GM19372 (cell line): ENCODE results near the gene MRGPRG.
"Not testable (repeated sequence)": the region's sequence is repeated elsewhere in the genome, so short reads cannot be mapped to it uniquely, and the experiment has no call there.

Experiments used
- ATAC-seq: cut with Tn5 transposase; IDR thresholded peaks from one replicate; pipeline ENCODE4 v1.9.1; 2021; ENCODE audit warnings: mild to moderate bottlenecking, low read depth, moderate library complexity; ENCODE audit not compliant: unreplicated experiment

Gene MRGPRG

GRCh38 chr11:3181725-3182461 is 36.7 kb downstream of the MRGPRG start:
- ATAC-seq, result no peak

- ATAC-seq, result no peak
Observed at GRCh38 chr11:3180869-3181268, 37.7 kb downstream of the MRGPRG start.

DNA sequence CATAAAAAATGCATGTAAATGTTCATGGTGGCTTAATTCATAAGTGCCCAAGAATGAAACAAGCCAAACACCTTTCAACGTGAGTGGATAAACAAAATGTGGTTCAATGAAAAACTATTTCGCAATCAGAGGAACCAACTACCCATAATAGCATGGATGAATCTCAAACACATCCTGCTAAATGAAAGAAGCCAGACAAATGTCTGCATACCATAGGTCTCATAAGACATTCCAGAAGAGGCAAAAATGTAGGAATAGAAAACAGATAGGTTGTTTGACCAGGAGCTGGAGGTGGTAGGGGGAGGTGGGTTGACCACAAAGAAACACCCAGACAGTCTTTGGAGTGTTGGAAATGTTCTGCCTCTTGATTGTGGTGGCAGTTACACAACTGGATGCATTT is 40.3 kb downstream of the MRGPRG start:
- ATAC-seq, result no peak

GRCh38 chr11:3177931-3178330 is 40.7 kb downstream of the MRGPRG start:
- ATAC-seq, result no peak

DNA sequence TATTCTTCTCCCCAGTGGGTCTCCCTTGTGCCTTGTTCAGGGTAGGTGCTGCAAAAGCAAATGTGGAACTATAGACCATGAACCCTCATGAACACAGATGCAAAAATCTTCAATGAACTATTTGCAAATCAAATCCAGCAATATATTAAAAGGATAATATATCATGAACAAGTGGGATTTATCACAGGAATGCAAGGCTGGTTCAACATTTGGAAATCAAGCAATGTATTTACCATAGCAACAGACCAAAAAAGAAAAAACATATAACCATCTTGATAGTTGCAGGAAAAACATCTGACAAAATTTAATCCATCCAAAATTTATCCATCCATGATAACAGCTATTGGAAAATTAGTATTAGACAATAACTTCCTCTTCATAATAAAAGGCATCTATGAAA is 42.1 kb downstream of the MRGPRG start:
- ATAC-seq, result no peak

GRCh38 chr11:3175194-3175593 is 43.4 kb downstream of the MRGPRG start:
- no peak for ATAC-seq

DNA sequence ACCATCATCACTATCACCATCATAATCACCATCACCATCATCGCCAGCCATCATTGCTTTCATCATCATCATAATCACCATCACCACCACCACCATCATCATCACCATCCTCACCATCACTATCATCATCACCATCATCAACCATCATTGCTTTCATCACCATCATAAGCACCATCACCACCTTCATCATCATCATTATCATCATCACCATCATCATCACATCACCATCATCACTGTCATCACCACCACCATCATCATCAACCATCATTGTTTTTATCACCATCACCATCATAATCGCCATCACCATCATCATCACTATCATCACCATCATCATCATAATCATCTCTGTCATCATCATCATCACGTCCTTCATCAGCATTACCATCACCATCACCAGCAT is 44.2 kb downstream of the MRGPRG start:
- ATAC-seq, result no peak

DNA sequence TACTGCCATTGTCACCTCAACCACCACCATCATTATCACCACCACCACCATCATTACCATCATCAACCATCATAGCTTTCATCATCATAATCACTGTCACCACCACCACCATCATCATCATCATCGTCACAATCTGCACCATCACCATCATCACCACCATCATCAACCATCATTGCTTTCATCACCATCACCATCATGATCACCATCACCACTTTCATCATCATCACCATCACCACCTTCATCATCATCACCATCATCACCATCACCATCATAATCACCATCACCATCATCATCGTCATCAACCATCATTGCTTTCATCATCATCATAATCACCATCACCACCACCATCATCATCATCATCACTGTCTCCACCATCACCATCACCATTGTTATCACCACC is 44.8 kb downstream of the MRGPRG start:
- no peak for ATAC-seq

- ATAC-seq, result no peak
Observed at GRCh38 chr11:3171931-3172560, 46.6 kb downstream of the MRGPRG start.

GRCh38 chr11:3170756-3171650 is 47.6 kb downstream of the MRGPRG start:
- no peak for ATAC-seq

DNA sequence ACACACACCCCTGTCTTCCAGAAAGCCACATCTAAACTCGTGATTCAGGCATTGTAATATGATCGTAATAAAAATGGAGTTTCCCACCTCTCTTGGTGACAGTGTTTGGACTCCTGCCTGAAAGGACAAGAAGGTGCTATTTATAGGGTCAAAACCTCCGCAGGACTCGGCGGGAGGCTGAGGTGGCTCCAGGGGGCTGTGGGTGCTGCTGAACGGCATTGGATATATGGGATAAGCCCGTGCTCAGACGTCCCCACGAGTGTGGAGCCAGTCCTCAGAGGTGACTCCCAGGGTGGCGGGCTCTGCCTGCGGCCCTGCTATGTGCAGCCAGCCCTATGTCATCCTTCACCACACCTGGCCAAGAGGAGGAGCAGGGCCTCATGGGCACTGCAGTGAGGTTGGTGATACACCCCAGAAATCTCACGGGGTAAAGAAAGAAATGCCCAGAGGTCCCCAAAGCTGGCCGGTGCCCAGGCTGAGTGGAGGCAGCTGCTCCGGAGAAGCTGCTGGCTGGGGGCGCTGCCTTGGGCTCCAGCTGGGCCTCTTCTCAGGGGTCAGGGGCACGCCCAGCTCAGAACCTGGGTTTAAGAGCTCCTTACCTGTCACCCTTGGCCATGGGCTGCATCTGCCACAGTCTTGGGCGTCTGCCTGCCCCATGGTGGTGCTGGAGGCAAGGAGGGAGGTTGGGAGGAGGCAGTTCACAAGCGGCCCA is 48.4 kb downstream of the MRGPRG start:
- ATAC-seq, result no peak

DNA sequence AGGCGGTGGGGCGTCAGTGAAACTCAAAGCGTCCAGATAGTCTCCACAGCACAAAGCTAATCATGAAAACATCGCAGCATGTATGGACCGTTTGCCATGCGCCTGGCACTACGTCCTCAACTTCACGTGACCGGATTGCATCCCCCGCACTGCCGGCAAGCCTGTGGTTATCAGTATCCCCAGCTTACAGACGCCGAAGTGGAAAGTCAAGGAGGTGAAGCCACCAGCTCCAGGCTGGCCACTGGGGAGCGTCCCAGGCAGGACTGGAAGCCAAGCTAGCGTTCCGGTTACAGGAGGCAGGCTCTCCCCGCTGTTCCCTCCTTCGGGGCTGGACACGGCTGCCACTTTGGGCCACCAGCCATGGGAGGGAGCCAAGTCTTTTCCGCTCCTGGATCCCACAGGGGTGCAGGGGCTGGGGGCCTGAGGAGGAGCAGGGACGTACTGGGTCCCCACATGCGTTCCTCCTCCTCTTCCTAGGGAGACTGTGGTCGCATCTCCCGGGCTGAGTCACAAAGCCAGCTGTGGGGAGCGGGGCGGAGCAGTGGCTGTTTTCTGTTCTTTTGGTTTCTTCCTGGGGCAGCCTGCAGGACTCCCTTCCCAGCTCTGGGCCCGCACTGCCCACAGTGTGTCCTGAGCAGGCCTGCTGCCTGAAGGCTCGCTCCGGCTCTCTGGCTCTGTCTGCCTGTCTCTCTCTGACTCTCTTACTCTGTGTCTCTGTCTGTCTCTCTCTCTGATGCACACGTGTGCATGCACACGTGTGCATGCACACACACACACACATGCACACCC is 49.2 kb downstream of the MRGPRG start:
- no peak for ATAC-seq

DNA sequence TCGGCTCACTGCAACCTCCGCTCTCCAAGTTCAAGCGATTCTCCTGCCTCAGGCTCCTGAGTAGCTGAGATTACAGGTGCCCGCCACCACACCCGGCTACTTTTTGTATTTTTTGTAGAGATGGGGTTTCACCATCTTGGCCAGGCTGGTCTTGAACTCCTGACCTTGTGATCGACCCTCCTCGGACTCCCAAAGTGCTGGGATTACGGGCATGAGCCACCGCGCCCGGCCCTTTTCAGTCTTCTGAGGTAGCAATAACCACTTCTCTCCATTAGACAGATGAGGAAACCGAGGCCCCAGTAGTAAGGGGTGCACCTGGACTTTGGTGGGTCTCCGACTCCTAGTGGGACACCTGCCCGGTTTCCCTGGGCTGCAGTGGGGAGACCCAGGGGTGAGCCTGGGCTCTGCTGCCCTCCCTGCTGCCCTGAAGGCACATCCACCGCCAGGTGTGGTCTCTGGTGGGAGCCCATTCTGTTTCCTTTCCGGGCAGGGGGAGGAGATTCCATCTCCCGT is 49.8 kb downstream of the MRGPRG start:
- not testable (repeated sequence) for ATAC-seq
